ENCODE measurements around the gene SMIM22. TPM values are rescaled to one million over a fixed set of nuclear protein-coding genes. Genes with fewer than 3 reads are reported as not detected.

Gene SMIM22
- total and polyA plus RNA-seq, 7 experiments from 2014 or later, result not detected

DNA sequence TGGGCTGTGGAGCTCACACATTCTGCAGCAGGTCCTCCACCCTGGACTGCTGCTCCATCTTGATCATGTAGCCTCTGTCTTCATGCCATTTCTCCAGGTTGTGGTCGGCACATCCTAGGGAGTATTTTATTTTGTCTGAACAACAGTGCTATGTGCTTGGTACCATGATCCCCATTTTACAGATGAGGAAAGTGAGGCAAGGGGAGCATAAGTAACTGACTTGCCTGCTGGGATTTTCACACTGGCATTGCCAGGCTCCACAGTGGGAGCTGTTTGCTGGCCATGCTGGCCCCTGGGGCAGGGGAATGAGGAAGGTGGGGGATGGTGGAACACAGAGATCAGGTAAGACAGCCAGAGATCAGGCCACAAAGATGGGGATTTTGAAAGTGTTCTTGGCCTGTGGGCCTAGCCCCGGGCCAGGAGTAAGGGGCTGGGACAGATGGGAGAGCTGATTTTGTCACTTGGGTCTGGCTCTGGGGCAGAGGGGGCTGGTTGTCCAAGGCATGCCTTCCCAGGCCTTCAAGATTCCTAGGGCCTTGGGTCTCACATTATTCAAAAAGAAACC lies 18.9 kb upstream of the SMIM22 start:
- Histone ChIP-seq H3K4me3 (ENCODE audit: low read length) (no peak overlapping the region), H3K27me3 (ENCODE audit: control insufficient read depth in 2 of 2, insufficient read depth in 2 of 2, low read length in 2 of 2) (no peaks in the 10 kb centered on the region), H3K9me3 (ENCODE audit: control insufficient read depth in 2 of 3, low read length in 3 of 3) (no peaks in the 10 kb centered on the region), H3K36me3 (ENCODE audit: control insufficient read depth in 2 of 3, insufficient read depth in 3 of 3, low read length in 3 of 3) (no peaks in the 10 kb centered on the region), H3K4me1 (ENCODE audit: control insufficient read depth in 2 of 2, insufficient read depth in 2 of 2, low read length in 2 of 2) (no peaks in the 10 kb centered on the region), H3K27ac (ENCODE audit: low read depth, low read length) (no peak overlapping the region)
- H3K27ac Mint-ChIP-seq, result no peak overlapping the region
- intact Hi-C loops (cut with micrococcal nuclease), result no loop called here
- DNase-seq (no peak), ATAC-seq (no peak)
- CTCF ChIA-PET, result interaction anchor here (0.6 kb wide), 1 partner anchor 520 kb away, joined by 3 read pairs; no protein-coding TSS in a partner anchor
- H3K4me1 Mint-ChIP-seq, result peaks cover 0 to 3% (median 0%) of the 10 kb centered on the region in 7 donors
- no peaks in the 10 kb centered on the region for H3K9me3 Mint-ChIP-seq
- no peak overlapping the region for H3K4me3 Mint-ChIP-seq
- H3K36me3 Mint-ChIP-seq, result no peaks in the 10 kb centered on the region
- POLR2A ChIA-PET, result interaction anchor here (0.6 kb wide), 1 partner anchor 66 kb away, joined by 3 read pairs; no protein-coding TSS in a partner anchor
- no peaks in the 10 kb centered on the region for H3K27me3 Mint-ChIP-seq

DNA sequence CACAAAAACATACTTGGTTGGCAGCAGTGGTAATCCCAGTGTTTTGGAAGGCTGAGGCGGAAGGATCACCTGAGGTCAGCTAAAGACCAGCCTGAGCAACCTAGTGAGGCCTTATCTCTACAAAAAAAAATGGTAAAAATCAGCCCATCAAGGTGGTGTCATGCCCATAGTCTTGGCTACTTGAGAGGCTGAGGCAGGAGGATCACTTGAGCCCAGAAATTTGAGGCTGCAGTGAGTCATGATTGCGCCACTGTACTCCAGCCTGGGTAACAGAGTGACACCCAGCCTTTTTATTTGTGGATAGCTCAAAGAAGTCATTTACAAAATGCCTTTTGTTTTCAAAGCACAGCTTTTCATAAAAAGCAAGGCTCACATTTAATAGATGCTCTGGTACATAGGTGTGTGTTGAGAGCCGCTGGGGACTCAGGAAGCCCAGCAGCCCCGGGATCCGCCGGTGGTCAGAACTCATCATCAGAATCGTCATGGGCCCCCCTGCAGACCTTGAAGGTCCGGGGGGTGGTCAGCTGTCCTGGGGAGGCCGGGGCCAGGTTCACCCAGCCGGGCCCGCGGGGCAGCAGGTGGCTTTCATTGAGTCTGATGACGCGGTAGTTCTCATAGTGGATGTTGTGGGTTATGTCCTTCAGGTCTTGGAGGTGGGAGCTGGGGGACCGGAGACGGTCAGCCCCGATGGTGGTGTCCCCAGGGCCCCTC lies 17.7 kb upstream of the SMIM22 start:
- Mint-ChIP-seq H3K4me3 (no peak overlapping the region), H3K9me3 (peaks cover 0 to 1% (median 0%) of the 10 kb centered on the region in 11 donors), H3K4me1 (peaks cover 0 to 3% (median 0%) of the 10 kb centered on the region in 7 donors), H3K36me3 (no peaks in the 10 kb centered on the region), H3K27me3 (no peaks in the 10 kb centered on the region), H3K27ac (no peak overlapping the region)
- CTCF ChIA-PET, result no interaction called here
- Histone ChIP-seq H3K9me3 (ENCODE audit: control insufficient read depth in 2 of 3, low read length in 3 of 3) (no peaks in the 10 kb centered on the region), H3K27me3 (ENCODE audit: control insufficient read depth in 2 of 2, insufficient read depth in 2 of 2, low read length in 2 of 2) (no peaks in the 10 kb centered on the region), H3K27ac (ENCODE audit: low read depth, low read length) (no peak overlapping the region), H3K4me3 (ENCODE audit: low read length) (no peak overlapping the region), H3K4me1 (ENCODE audit: control insufficient read depth in 2 of 2, insufficient read depth in 2 of 2, low read length in 2 of 2) (no peaks in the 10 kb centered on the region), H3K36me3 (ENCODE audit: control insufficient read depth in 2 of 3, insufficient read depth in 3 of 3, low read length in 3 of 3) (no peaks in the 10 kb centered on the region)
- POLR2A ChIA-PET, result no interaction called here
- DNase-seq, result no peak
- no peak for ATAC-seq
- intact Hi-C loops (cut with micrococcal nuclease), result no loop called here

DNA sequence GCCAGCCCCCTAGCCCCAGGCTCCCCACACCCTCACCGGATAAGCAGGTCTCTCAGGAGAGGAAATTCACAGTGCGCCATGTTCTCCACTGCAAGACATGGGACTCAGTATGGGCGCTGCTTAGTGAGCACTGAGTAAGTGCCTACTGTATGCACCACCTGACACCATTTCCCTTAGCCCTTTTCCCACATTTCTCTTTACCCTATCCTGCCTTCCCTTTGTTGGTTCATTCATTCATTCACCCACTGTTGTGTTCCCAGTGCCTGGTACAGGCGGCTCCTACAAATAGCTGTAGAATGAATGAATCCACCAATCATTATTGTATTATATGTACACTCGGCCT lies 17.1 kb upstream of the SMIM22 start:
- Mint-ChIP-seq H3K9me3 (peaks cover 0 to 1% (median 0%) of the 10 kb centered on the region in 11 donors), H3K36me3 (no peaks in the 10 kb centered on the region), H3K27me3 (no peaks in the 10 kb centered on the region), H3K27ac (no peak overlapping the region), H3K4me3 (no peak overlapping the region), H3K4me1 (peaks cover 0 to 3% (median 0%) of the 10 kb centered on the region in 7 donors)
- ATAC-seq (no peak), DNase-seq (no peak)
- Histone ChIP-seq H3K9me3 (ENCODE audit: control insufficient read depth in 2 of 3, low read length in 3 of 3) (no peaks in the 10 kb centered on the region), H3K27ac (ENCODE audit: low read depth, low read length) (no peak overlapping the region), H3K4me1 (ENCODE audit: control insufficient read depth in 2 of 2, insufficient read depth in 2 of 2, low read length in 2 of 2) (no peaks in the 10 kb centered on the region), H3K27me3 (ENCODE audit: control insufficient read depth in 2 of 2, insufficient read depth in 2 of 2, low read length in 2 of 2) (no peaks in the 10 kb centered on the region), H3K4me3 (ENCODE audit: low read length) (no peak overlapping the region), H3K36me3 (ENCODE audit: control insufficient read depth in 2 of 3, insufficient read depth in 3 of 3, low read length in 3 of 3) (no peaks in the 10 kb centered on the region)
- POLR2A ChIA-PET, result no interaction called here
- CTCF ChIA-PET, result no interaction called here
- intact Hi-C loops (cut with micrococcal nuclease), result no loop called here

DNA sequence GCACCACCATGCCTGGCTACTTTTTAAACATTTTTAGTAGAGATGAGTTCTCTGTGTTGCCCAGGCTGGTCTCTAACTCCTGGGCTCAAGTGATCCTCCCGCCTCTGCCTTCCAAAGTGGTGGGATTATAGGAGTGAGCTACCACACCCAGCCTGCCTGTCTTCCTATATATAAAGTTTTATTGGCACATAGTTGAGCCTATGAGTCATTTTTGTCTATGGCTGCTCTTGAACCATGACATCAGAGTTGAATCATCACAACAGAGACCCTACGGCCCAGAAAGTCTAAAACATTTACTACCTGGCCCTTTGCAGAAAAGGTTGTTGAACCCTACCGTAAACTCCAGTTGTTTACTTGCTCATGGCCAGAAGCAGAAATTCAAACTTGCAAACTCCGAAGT lies 14.9 kb upstream of the SMIM22 start:
- H3K27ac ChIP-seq (ENCODE audit: low read depth, low read length), result no peak overlapping the region
- H3K27ac Mint-ChIP-seq, result no peak overlapping the region
- H3K4me1 Mint-ChIP-seq, result peaks cover 0 to 2% (median 0%) of the 10 kb centered on the region in 7 donors
- no peaks in the 10 kb centered on the region for H3K9me3 ChIP-seq (ENCODE audit: control insufficient read depth in 2 of 3, low read length in 3 of 3)
- POLR2A ChIA-PET, result no interaction called here
- no peak for DNase-seq
- intact Hi-C loops (cut with micrococcal nuclease), result no loop called here
- H3K36me3 Mint-ChIP-seq, result no peaks in the 10 kb centered on the region
- no peaks in the 10 kb centered on the region for H3K27me3 ChIP-seq (ENCODE audit: control insufficient read depth in 2 of 2, insufficient read depth in 2 of 2, low read length in 2 of 2)
- no peak overlapping the region for H3K4me3 Mint-ChIP-seq
- no peak for ATAC-seq
- CTCF ChIA-PET, result no interaction called here
- H3K4me3 ChIP-seq (ENCODE audit: low read length), result no peak overlapping the region
- H3K27me3 Mint-ChIP-seq, result no peaks in the 10 kb centered on the region
- no peaks in the 10 kb centered on the region for H3K36me3 ChIP-seq (ENCODE audit: control insufficient read depth in 2 of 3, insufficient read depth in 3 of 3, low read length in 3 of 3)
- H3K4me1 ChIP-seq (ENCODE audit: control insufficient read depth in 2 of 2, insufficient read depth in 2 of 2, low read length in 2 of 2), result no peaks in the 10 kb centered on the region
- H3K9me3 Mint-ChIP-seq, result peaks cover 0 to 1% (median 0%) of the 10 kb centered on the region in 11 donors

DNA sequence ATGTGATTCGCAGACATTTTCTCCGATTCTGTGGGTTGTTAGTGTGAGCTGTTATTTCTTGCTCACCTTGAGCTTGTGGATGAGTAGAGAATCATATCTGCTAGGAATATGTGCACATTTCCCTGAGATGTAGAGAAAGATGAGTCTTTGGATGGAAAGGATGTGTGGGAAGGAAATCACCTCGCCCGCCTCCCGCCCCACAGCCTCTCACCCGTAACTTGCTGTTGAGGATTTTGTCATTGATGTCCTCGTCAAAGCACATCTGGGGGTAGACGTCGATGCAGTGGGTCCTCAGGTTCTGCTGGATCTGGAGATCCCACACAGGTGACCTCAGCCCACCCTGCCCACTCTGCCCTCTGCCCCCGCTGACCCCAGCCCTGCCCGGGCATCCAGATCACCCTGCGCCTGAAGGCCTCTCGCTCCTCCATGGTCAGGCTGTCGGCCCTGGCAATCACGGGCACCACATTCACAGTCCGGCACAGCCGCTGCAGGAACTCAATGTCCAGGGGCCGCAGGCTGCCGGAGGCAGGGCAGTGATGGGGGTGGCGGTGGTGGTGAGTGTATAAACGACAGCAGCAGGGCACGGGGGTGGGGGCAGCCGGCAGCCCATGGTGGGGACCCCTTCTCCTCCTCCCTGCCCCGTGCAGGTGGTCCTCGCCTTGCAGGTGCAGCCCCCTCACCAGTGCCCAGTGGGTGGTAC lies 11.8 kb upstream of the SMIM22 start:
- no peaks in the 10 kb centered on the region for H3K9me3 ChIP-seq (ENCODE audit: control insufficient read depth in 2 of 3, low read length in 3 of 3)
- no peak overlapping the region for H3K27ac ChIP-seq (ENCODE audit: low read depth, low read length)
- no peak overlapping the region for H3K4me3 ChIP-seq (ENCODE audit: low read length)
- intact Hi-C loops (cut with micrococcal nuclease), result no loop called here
- Mint-ChIP-seq H3K9me3 (peaks cover 0 to 1% (median 0%) of the 10 kb centered on the region in 11 donors), H3K36me3 (no peaks in the 10 kb centered on the region), H3K27ac (peak overlapping the region in 1 of 9 donors; percentile 31), H3K4me1 (peaks cover 0 to 1% (median 0%) of the 10 kb centered on the region in 7 donors), H3K4me3 (no peak overlapping the region), H3K27me3 (no peaks in the 10 kb centered on the region)
- H3K4me1 ChIP-seq (ENCODE audit: control insufficient read depth in 2 of 2, insufficient read depth in 2 of 2, low read length in 2 of 2), result no peaks in the 10 kb centered on the region
- no peak for DNase-seq
- no peaks in the 10 kb centered on the region for H3K27me3 ChIP-seq (ENCODE audit: control insufficient read depth in 2 of 2, insufficient read depth in 2 of 2, low read length in 2 of 2)
- no peaks in the 10 kb centered on the region for H3K36me3 ChIP-seq (ENCODE audit: control insufficient read depth in 2 of 3, insufficient read depth in 3 of 3, low read length in 3 of 3)
- ChIA-PET CTCF (no interaction called here), POLR2A (no interaction called here)
- ATAC-seq, result no peak

- Histone ChIP-seq H3K27me3 (ENCODE audit: control insufficient read depth in 2 of 2, insufficient read depth in 2 of 2, low read length in 2 of 2) (no peaks in the 10 kb centered on the region), H3K4me3 (ENCODE audit: low read length) (no peak overlapping the region), H3K36me3 (ENCODE audit: control insufficient read depth in 2 of 3, insufficient read depth in 3 of 3, low read length in 3 of 3) (no peaks in the 10 kb centered on the region), H3K4me1 (ENCODE audit: control insufficient read depth in 2 of 2, insufficient read depth in 2 of 2, low read length in 2 of 2) (no peaks in the 10 kb centered on the region), H3K9me3 (ENCODE audit: control insufficient read depth in 2 of 3, low read length in 3 of 3) (no peaks in the 10 kb centered on the region), H3K27ac (ENCODE audit: low read depth, low read length) (no peak overlapping the region)
- Mint-ChIP-seq H3K27me3 (no peaks in the 10 kb centered on the region), H3K4me3 (no peak overlapping the region), H3K27ac (no peak overlapping the region), H3K36me3 (no peaks in the 10 kb centered on the region), H3K9me3 (peaks cover 0 to 1% (median 0%) of the 10 kb centered on the region in 11 donors), H3K4me1 (peaks cover 0 to 1% (median 0%) of the 10 kb centered on the region in 7 donors)
- ChIA-PET POLR2A (no interaction called here), CTCF (no interaction called here)
- ATAC-seq, result no peak
- intact Hi-C loops (cut with micrococcal nuclease), result no loop called here
- DNase-seq, result no peak
Observed at GRCh38 chr16:4783951-4784336, 11.2 kb upstream of the SMIM22 start.
